Cerebellar nuclear complex (tissue), 1 donor: ENCODE results near the gene KSR1.

ENCODE experiments used
- DNase-seq, 2 experiments: peaks; one replicate each; lab custom pipeline; 2025; lab: John Stamatoyannopoulos, UW

The KSR1 gene

DNA sequence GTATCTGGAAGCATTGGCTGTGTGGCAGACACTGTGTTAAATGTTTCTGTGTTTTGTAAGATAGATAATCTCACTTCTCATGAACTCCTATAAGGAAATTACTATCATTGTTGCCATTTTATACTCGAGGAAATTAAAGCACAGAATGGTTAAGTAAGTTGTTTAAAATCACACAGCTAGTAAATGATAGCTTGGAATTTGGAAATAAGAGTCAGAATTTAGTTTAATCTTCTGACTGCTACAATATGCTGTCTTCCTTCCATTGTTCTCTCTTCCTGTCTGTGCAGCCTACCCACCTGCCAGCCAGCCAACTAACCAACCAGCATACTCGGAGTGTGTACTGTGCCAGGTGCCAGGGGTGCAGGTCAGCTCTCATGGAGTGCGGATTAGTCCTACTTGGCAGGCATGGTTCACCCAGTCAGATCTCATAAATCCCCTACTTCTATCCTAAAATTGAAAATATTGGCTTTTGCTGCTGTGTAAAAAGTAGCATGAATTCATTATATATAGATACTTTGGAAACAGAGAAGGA, 94.8 kb downstream of the KSR1 start:
- peak; percentile 44 to 65 for DNase-seq

- no peak for DNase-seq
These were observed 95.5 kb downstream of the KSR1 start for GRCh38 chr17:27551701-27552248.

GRCh38 chr17:27552276-27552732, 96.1 kb downstream of the KSR1 start:
- no peak for DNase-seq

DNA sequence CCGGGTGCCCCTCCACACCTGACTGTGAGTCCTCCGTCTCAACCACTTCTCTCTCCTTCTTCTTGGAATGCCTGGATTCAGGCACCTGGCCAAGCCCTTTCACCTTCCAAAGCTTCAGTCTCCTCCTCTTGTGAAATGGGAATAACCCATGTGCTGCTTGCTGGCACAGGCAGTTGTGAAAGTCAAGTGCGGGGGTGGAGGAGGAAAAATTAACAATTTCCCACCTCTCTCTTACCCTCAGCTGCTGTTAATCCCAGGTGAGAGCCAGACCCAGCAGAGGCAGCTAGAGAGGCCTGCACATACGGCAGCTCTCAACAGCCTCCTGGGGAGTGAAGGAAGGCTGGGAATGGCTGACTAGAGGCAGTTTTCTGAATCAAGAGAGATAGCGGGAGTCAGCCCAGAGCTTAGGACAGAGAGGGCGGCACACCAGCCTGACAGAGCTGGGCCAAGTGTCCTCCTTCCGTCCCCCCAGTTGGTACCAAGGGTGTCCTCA, 96.8 kb downstream of the KSR1 start:
- no peak for DNase-seq

DNA sequence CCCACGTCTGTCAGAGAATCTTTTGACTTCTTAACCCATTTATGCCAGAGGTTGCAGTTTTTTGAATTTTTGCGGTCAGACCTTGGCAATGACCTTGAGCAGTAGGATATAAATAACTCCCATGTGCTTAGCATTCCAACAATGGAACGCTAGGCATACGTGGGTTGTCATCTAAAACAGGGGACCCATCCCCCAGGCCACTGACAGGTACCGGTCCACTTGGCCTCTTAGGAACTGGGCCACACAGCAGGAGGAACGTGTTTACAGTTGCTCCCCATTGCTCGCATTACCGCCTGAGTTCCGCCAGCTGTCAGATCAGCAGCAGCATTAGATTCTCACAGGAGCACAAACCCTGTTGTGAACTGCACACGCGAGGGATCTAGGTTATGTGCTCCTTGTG, 97.9 kb downstream of the KSR1 start:
- no peak for DNase-seq

DNA sequence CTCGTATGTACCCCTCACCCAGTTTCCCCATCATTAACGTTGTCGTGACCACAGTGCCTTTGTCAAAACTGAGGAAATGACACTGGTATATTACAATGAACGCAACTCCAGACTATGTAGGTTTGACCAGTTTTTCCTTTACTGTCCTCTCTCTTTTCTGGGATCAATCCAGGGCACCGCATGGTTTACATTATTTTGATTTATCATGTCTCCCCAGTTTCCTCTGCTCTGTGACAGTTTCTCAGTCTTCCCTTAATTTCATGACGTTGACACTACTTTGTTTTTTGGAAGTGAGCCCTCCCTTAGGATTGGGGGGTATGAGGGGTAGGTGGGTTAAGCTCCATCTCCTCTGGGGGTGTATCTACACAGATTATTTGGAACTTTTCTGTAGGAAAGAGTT, 98.7 kb downstream of the KSR1 start:
- no peak for DNase-seq

GRCh38 chr17:27555339-27555738, 99.1 kb downstream of the KSR1 start:
- no peak for DNase-seq

- no peak for DNase-seq
These were observed 102.1 kb downstream of the KSR1 start for GRCh38 chr17:27558341-27558740.

GRCh38 chr17:27558842-27559505, 102.7 kb downstream of the KSR1 start:
- no peak for DNase-seq

- DNase-seq = no peak
These were observed 103.5 kb downstream of the KSR1 start for GRCh38 chr17:27559506-27560481.

DNA sequence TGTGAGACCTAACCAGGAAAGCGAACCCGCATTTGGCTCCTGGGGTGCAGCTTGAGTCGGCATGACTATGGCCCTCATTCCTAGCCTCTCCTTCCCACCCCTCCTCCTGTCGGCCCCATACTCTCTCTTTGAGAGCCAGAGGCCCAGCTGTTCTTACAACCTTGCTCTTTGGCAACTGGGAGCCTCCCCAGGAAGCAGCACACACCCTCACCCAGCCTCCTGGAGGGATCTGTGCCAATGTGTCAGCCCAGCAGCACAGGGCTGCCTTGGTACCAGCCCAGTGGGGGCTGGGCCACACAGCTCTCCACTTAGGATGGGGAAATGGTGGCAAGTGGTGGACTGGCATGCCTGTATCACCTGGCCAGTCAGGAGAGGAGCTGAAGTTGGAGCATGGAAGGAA, 104.4 kb downstream of the KSR1 start:
- no peak for DNase-seq

- DNase-seq = no peak
These were observed 106.7 kb downstream of the KSR1 start for GRCh38 chr17:27562777-27563455.

DNA sequence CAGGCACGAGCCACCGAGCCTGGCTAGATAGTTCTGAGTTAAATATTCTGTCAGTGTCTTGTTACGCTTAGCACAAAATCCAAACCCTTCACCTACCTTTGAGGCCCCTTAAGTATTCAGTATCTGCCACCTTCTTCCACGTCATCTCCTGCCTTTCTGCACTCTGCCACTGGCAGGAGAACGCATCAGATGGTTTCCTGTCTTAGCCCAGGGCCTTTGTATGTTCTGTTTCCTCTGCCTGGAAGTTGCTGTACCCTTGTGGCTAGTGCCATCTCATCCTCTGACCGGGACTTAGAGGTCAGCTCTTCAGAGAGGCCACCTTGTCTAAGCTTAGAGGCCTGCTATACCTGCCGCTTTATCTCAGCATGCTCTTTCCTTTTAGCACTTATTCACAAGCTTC, 107.3 kb downstream of the KSR1 start:
- no peak for DNase-seq

DNA sequence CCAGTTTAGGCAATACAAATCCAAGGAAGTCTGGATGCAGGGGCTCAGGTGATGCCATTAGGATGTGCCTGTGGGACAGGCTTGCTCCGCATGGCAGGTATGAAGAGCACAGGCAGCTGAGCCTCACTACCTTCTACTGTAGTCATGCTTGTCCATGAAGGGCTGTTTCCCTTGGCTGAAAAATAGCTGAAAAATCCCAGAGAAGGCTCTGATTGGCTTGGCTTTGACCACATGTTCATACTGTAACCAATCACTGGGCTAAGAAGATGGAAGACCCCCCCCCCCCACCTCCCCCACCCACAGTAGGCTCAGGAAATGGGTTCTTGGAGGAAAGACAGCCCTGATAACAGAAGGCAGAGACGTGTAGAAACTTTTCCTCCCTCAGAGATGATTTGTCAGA, 108.2 kb downstream of the KSR1 start:
- DNase-seq = no peak

- DNase-seq = no peak
These were observed 109.8 kb downstream of the KSR1 start for GRCh38 chr17:27565874-27566670.

DNA sequence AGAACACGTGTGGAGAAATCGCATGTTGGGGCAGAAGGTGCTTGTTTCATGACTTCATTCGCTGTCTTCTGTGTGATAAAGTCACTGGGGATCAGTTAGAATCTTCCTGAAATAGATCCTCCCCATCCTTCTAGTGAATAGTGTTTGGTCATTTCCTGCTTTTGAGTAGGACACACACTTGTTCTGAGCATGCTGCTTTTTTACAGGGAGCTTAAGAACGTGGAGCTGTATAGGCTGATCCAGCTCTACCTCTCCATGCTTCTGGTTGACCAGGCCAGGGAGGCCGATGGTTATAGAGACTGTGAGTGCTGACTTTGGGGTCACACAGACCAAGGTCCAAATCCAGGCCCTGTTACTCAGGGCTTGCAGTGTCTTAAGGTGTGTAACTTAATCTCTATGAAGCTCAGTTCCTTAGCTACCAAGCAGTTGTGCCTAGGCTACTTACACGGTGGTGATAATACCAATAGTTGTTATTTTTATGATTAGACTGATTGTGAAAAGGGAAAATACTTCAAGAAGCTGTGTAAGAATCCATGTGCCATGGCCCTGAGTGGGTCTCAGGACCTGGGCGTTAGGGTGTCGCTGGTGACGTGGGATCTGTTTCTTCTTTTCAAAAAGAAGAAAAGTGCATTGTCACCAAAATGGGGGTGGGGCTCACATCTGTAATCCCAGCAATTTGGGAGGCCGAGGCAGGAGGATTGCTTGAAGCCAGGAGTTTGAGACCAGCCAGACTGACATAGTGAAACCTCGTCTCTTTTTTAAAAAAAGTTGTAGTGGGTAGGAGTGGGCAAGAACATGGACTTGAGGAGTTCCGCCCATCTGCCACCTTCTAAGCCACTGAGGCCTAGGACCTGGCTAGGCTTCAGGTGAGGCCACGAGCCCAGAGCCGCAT, 110.7 kb downstream of the KSR1 start:
- no peak for DNase-seq

GRCh38 chr17:27567563-27567859, 111.3 kb downstream of the KSR1 start:
- no peak for DNase-seq

DNA sequence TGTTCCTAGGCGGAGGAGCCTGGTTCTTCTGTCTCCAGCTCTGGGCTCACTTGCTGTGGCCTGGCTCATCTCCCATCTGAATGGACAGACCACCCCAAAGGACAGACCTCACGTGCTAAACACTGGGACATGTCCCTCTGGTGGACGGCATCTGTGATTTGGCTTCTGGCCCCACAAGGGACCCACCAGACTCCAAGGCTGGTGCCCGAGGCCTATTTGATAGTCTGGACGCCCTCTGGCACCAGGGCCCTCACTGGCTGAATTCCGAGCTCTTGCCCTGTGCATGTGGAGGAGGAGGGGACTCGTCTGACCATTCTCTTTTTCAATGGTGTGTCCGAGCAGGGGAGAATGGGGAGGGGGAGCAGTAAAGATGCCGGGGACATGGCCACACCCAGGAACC, 112.0 kb downstream of the KSR1 start:
- DNase-seq = no peak

DNA sequence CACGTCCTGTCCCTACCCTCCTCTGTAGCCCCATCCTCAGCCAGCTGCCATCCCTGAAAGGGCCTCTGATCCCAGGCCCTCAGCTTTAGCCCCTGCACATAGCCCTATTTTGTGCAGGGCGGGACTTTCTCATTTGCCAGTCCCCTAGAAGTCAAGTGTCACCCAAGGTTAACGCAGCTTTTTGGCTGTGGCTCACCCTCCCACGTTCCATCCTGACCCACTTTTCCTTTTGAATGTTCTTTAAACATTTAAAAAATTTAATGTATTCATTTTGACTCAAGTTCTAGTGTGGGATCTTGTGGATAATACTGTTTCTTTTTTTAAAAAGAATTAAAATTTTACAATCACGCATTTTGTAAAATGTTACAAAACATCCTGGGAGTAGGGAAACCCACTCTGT, 112.6 kb downstream of the KSR1 start:
- no peak for DNase-seq

- DNase-seq = no peak
These were observed 113.0 kb downstream of the KSR1 start for GRCh38 chr17:27569257-27569722.
